PC-3 (cell line): ENCODE results near the gene CIB4. TPM values are rescaled to one million over a fixed set of nuclear protein-coding genes. Genes with fewer than 3 reads are reported as not detected.
A peak's percentile ranks its signal among the peaks of the same experiment; 100 is the strongest.

Experiments
- ATAC-seq: fragments of 200-7000 bp; cut with Tn5 transposase; 2 replicates; pipeline ENCODE4 v1.9.1; 2020; ENCODE audit warnings: mild to moderate bottlenecking, moderate library complexity
- BruUV-seq: library from RNA; stranded (reverse); fragments of 400-500 nt; replicated peaks from 2 replicates; lab custom pipeline; 2021; lab: Mats Ljungman, UMichigan
- CTCF ChIA-PET: fragments of 300-600 bp; sonication (Branson Sonifier 250); formaldehyde crosslinking; loops from one replicate; lab custom pipeline; 2022; ENCODE audit warnings: antibody characterized with exemption; lab: Charles Lee
- POLR2A ChIA-PET: fragments of 300-600 bp; sonication (Branson Sonifier 250); formaldehyde crosslinking; loops from one replicate; lab custom pipeline; 2022; ENCODE audit warnings: antibody characterized with exemption; ENCODE audit not compliant: unreplicated experiment; lab: Charles Lee
- DNase-seq: peaks from one replicate; pipeline ENCODE4 v3.0.0-alpha.2; 2015
- H2AFZ ChIP-seq: fragments of 300-600 bp; sonication (generic); 2 replicates; pipeline ENCODE4 v1.6.0; 2016; ENCODE audit warnings: antibody characterized with exemption, low read length
- H3F3A ChIP-seq: fragments of 300-600 bp; sonication (generic); one replicate; pipeline ENCODE4 v1.6.0; 2017; ENCODE audit warnings: antibody characterized with exemption, low read length, control low read depth, mild to moderate bottlenecking; ENCODE audit not compliant: unreplicated experiment
- H3K27ac ChIP-seq: fragments of 300-600 bp; sonication (generic); 2 replicates; pipeline ENCODE4 v1.5.1; 2016; ENCODE audit warnings: mild to moderate bottlenecking, low read length
- H3K27me3 ChIP-seq: fragments of 300-600 bp; sonication (generic); 2 replicates; pipeline ENCODE4 v1.6.1; 2016; ENCODE audit warnings: low read length, mixed read lengths
- H3K36me3 ChIP-seq: fragments of 300-600 bp; sonication (generic); 2 replicates; pipeline ENCODE4 v1.6.1; 2016; ENCODE audit warnings: low read depth, mixed run types, low read length, mixed read lengths
- H3K4me1 ChIP-seq: fragments of 300-600 bp; sonication (generic); 2 replicates; pipeline ENCODE4 v1.5.1; 2016; ENCODE audit warnings: low read length; ENCODE audit not compliant: insufficient read depth
- H3K4me2 ChIP-seq: fragments of 300-600 bp; sonication (generic); 2 replicates; pipeline ENCODE4 v1.6.0; 2016; ENCODE audit warnings: low read length
- H3K4me3 ChIP-seq: fragments of 300-600 bp; sonication (generic); 2 replicates; pipeline ENCODE4 v1.5.1; 2016; ENCODE audit warnings: mild to moderate bottlenecking, low read length, mixed read lengths
- H3K79me2 ChIP-seq: fragments of 300-600 bp; sonication (generic); 2 replicates; pipeline ENCODE4 v1.6.1; 2017; ENCODE audit warnings: low read length, mixed read lengths
- H3K9ac ChIP-seq: fragments of 300-600 bp; sonication (generic); 2 replicates; pipeline ENCODE4 v1.6.0; 2016; ENCODE audit warnings: mild to moderate bottlenecking, low read length
- H3K9me2 ChIP-seq: fragments of 300-600 bp; sonication (generic); replicated peaks from 2 replicates; pipeline ENCODE4 v1.6.1; 2016; ENCODE audit warnings: mixed run types, low read length, mixed read lengths
- H3K9me3 ChIP-seq: fragments of 300-600 bp; sonication (generic); 2 replicates; pipeline ENCODE4 v1.6.1; 2016; ENCODE audit warnings: low read length, mixed read lengths
- H4K20me1 ChIP-seq: fragments of 300-600 bp; sonication (generic); 2 replicates; pipeline ENCODE4 v1.6.1; 2016; ENCODE audit warnings: low read length, mixed read lengths
- EZH2 ChIP-seq: fragments of 300-600 bp; sonication (generic); IDR thresholded peaks from one replicate; pipeline ENCODE4 v1.6.1; 2017; ENCODE audit warnings: antibody characterized with exemption, mild to moderate bottlenecking, low read length; ENCODE audit not compliant: unreplicated experiment
- EZH2phosphoT487 ChIP-seq: fragments of 300-600 bp; sonication (generic); IDR thresholded peaks from 2 replicates; pipeline ENCODE4 v1.6.1; 2018; ENCODE audit warnings: mild to moderate bottlenecking, antibody characterized with exemption, low read length, borderline replicate concordance
- intact Hi-C: fragments of 100-400 bp; cut with micrococcal nuclease; formaldehyde crosslinking; loops from 2 replicates; pipeline ENCODE4 v1.9.0; 2023
- total RNA-seq: library from RNA; depleted of rRNA; stranded (reverse); fragments of >200 nt; gene quantifications from 2 replicates; pipeline ENCODE4 v1.2.3, GENCODE V29; 2014
- TF ChIP-seq, protein P1 (sequence below): fragments of 300-600 bp; sonication (generic); conservative IDR thresholded peaks from 2 replicates; pipeline ENCODE4 v1.5.1; 2017; ENCODE audit warnings: antibody characterized with exemption, low read depth, mild to moderate bottlenecking, low read length

The CIB4 gene
- total RNA-seq, 1 experiment from 2014 or later = not detected

DNA sequence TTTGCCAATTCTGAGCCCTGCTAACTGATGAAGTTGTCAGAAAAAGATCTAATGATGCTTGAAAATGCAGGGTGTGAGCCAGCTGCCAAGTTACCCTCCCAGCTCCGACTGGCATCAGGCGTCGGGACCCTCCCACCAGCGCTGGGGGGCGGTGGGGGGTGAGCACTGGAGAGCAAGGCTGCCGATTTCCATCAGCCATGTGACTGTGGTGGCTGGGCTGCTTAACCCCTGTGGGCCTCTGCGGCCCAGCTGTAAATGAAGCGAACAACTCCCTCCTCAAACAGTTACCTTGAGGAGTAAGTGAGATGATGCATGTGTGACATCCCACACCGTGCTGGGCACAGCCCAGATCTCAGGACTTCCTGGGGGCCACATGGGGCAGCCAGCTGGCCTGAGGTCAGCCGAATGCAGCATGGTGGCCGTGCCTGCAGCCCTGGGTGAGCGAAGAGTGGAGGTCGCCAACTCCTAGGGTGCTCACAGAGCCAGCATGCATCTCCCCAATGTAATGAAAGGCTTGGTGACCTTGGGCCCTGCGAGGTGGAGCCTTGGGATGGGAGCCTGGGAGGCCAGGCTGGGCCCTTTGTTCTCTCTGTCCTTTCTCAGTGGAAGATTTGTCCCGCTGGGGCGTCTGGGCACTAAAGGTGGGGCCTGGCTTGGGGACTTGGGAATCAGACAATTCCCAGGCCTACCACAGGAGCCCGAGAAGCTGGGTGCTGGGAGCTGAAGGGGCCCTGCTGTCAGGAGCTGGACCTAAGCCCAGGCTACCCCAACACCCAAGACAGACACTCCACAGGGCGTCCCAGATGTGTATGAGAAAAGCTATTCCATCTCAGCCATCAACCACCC lies 25.1 kb downstream of the CIB4 start:
- no peak for ATAC-seq
- no peaks in the 10 kb centered on the region; the same call in 1 of the 2 replicates for H3K27me3 ChIP-seq
- no peaks in the 10 kb centered on the region for H3K9me3 ChIP-seq
- H3K27ac ChIP-seq = no peak overlapping the region
- no peaks in the 10 kb centered on the region for H3K36me3 ChIP-seq
- no peaks in the 10 kb centered on the region for H3K4me1 ChIP-seq
- BruUV-seq = no TSS peak
- DNase-seq = no peak
- H3K9ac ChIP-seq = no peak overlapping the region
- H3K4me2 ChIP-seq = no peak overlapping the region
- H3K9me2 ChIP-seq = no peaks in the 10 kb centered on the region
- H4K20me1 ChIP-seq = no peaks in the 10 kb centered on the region
- H3K4me3 ChIP-seq = no peak overlapping the region
- H3K79me2 ChIP-seq = no peaks in the 10 kb centered on the region
- TF ChIP-seq, protein P1, sequence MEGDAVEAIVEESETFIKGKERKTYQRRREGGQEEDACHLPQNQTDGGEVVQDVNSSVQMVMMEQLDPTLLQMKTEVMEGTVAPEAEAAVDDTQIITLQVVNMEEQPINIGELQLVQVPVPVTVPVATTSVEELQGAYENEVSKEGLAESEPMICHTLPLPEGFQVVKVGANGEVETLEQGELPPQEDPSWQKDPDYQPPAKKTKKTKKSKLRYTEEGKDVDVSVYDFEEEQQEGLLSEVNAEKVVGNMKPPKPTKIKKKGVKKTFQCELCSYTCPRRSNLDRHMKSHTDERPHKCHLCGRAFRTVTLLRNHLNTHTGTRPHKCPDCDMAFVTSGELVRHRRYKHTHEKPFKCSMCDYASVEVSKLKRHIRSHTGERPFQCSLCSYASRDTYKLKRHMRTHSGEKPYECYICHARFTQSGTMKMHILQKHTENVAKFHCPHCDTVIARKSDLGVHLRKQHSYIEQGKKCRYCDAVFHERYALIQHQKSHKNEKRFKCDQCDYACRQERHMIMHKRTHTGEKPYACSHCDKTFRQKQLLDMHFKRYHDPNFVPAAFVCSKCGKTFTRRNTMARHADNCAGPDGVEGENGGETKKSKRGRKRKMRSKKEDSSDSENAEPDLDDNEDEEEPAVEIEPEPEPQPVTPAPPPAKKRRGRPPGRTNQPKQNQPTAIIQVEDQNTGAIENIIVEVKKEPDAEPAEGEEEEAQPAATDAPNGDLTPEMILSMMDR = no peak
- TF ChIP-seq EZH2 (no peak), EZH2phosphoT487 (no peak)
- H2AFZ ChIP-seq = no peak overlapping the region
- ChIA-PET POLR2A (no interaction called here), CTCF (interaction anchor here (1.2 kb wide), 1 partner anchor 130 kb away, joined by 4 read pairs; no protein-coding TSS in a partner anchor)
- intact Hi-C loops = no loop called here
- H3F3A ChIP-seq = no peaks in the 10 kb centered on the region

DNA sequence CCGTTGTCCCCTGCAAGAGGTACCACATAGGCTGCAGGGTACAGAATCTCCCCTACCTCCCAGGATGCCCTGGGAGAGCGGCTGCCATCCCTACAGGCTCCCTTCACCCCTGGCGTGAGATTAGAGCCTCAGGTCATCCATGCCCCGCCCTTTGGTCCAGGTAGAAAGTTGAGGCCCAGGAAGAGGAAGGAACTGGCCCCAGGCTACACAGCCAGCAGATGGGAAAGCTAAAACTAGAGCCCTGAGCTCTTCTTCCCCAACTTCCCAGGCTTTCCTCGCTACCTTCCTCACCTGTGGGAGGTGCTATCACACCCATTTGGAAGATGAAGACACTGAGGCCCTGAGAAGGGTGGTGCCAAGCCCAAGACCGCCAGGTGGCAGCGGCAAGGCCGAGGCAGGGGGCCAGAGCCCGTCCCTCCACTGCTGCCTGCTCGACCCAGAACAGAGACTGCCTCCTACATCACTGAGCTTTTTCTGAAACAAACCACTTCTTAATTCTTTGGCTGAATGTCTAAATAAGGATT lies 25.8 kb downstream of the CIB4 start:
- peak; percentile 33; the same call in 1 of the 2 replicates for ATAC-seq
- DNase-seq = peak; percentile 49
- no peaks in the 10 kb centered on the region for H3K9me3 ChIP-seq
- H3F3A ChIP-seq = no peaks in the 10 kb centered on the region
- no peaks in the 10 kb centered on the region for H3K36me3 ChIP-seq
- no peaks in the 10 kb centered on the region for H3K79me2 ChIP-seq
- POLR2A ChIA-PET = no interaction called here
- CTCF ChIA-PET = interaction anchor here (1.2 kb wide), 1 partner anchor 131 kb away, joined by 4 read pairs; no protein-coding TSS in a partner anchor
- no peak overlapping the region for H3K9ac ChIP-seq
- H3K4me2 ChIP-seq = no peak overlapping the region
- intact Hi-C loops = no loop called here
- no peaks in the 10 kb centered on the region; the same call in 1 of the 2 replicates for H3K27me3 ChIP-seq
- TF ChIP-seq EZH2phosphoT487 = no peak
- TF ChIP-seq, protein P1 = peak; percentile 58
- TF ChIP-seq EZH2 = no peak
- no peak overlapping the region for H3K4me3 ChIP-seq
- no TSS peak for BruUV-seq
- no peaks in the 10 kb centered on the region for H4K20me1 ChIP-seq
- no peaks in the 10 kb centered on the region for H3K9me2 ChIP-seq
- no peaks in the 10 kb centered on the region for H3K4me1 ChIP-seq
- H2AFZ ChIP-seq = no peak overlapping the region
- no peak overlapping the region for H3K27ac ChIP-seq
